Activated naive CD4-positive, alpha-beta T cell treated with anti-CD3 and anti-CD28 coated beads for 36 hours (primary cell): ENCODE data around the gene CHST2. TPM values are rescaled to one million over a fixed set of nuclear protein-coding genes. Genes with fewer than 3 reads are reported as not detected.

ENCODE experiments used
- CTCF ChIA-PET: fragments of 350-600 bp; sonication (Branson Sonifier 250); formaldehyde crosslinking; loops from one replicate; lab custom pipeline; 2021; ENCODE audit warnings: antibody characterized with exemption; lab: Charles Lee
- DNase-seq: peaks from one replicate; pipeline ENCODE4 v3.0.0-alpha.2; 2020
- H3K27ac Mint-ChIP-seq: one replicate; pipeline ENCODE4 v1.8.0; 2021; ENCODE audit warnings: mild to moderate bottlenecking, mixed read lengths
- H3K27me3 Mint-ChIP-seq: one replicate; pipeline ENCODE4 v1.8.0; 2021; ENCODE audit warnings: low read depth, mixed read lengths
- H3K36me3 Mint-ChIP-seq: one replicate; pipeline ENCODE4 v1.8.0; 2021; ENCODE audit warnings: low read depth, mixed read lengths
- H3K4me1 Mint-ChIP-seq: one replicate; pipeline ENCODE4 v1.8.0; 2021; ENCODE audit warnings: low read depth, mixed read lengths
- H3K4me3 Mint-ChIP-seq: one replicate; pipeline ENCODE4 v1.8.0; 2021; ENCODE audit warnings: mild to moderate bottlenecking, moderate library complexity, mixed read lengths
- H3K9me3 Mint-ChIP-seq: one replicate; pipeline ENCODE4 v1.8.0; 2021; ENCODE audit warnings: mixed read lengths
- intact Hi-C: fragments of 100-400 bp; cut with micrococcal nuclease; formaldehyde crosslinking; loops from one replicate; pipeline ENCODE4 v1.15.1; 2023
- total RNA-seq, 2 experiments: library from RNA; stranded (reverse); gene quantifications; one replicate each; pipeline ENCODE4 v1.2.3, GENCODE V29; 2021

Gene CHST2
- total RNA-seq, 2 experiments from 2014 or later = 4.2 to 4.4 TPM

DNA sequence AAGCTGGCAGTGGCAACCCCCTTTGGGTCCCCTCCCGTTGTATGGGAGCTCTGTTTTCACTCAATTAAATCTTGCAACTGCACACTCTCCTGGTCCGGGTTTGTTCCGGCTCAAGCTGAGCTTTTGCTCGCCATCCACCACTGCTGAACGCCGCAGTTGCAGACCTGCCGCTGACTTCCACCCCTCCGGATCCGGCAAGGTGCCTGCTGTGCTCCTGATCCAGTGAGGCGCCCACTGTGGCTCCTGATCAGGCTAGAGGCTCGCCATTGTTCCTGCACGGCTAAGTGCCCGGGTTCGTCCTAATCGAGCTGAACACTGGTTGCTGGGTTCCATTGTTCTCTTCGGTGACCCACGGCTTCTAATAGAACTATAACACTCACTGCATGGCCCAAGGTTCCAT is 22.8 kb downstream of the CHST2 start:
- CTCF ChIA-PET = no interaction called here
- Mint-ChIP-seq H3K4me3 (no peak overlapping the region), H3K27ac (no peak overlapping the region), H3K9me3 (no peaks in the 10 kb centered on the region), H3K27me3 (no peaks in the 10 kb centered on the region), H3K36me3 (no peaks in the 10 kb centered on the region), H3K4me1 (no peaks in the 10 kb centered on the region)
- DNase-seq = no peak
- intact Hi-C loops = no loop called here

GRCh38 chr3:143145906-143146305 is 26.3 kb downstream of the CHST2 start:
- no peak for DNase-seq
- H3K27ac Mint-ChIP-seq = no peak overlapping the region
- H3K36me3 Mint-ChIP-seq = no peaks in the 10 kb centered on the region
- H3K9me3 Mint-ChIP-seq = no peaks in the 10 kb centered on the region
- no peak overlapping the region for H3K4me3 Mint-ChIP-seq
- H3K27me3 Mint-ChIP-seq = no peaks in the 10 kb centered on the region
- no peaks in the 10 kb centered on the region for H3K4me1 Mint-ChIP-seq
- intact Hi-C loops = no loop called here
- CTCF ChIA-PET = no interaction called here

GRCh38 chr3:143146486-143147274 is 27.1 kb downstream of the CHST2 start:
- Mint-ChIP-seq H3K4me1 (peaks cover 1% of the 10 kb centered on the region), H3K4me3 (no peak overlapping the region), H3K36me3 (no peaks in the 10 kb centered on the region), H3K27ac (no peak overlapping the region), H3K9me3 (no peaks in the 10 kb centered on the region), H3K27me3 (no peaks in the 10 kb centered on the region)
- CTCF ChIA-PET = no interaction called here
- DNase-seq = no peak
- intact Hi-C loops = no loop called here

DNA sequence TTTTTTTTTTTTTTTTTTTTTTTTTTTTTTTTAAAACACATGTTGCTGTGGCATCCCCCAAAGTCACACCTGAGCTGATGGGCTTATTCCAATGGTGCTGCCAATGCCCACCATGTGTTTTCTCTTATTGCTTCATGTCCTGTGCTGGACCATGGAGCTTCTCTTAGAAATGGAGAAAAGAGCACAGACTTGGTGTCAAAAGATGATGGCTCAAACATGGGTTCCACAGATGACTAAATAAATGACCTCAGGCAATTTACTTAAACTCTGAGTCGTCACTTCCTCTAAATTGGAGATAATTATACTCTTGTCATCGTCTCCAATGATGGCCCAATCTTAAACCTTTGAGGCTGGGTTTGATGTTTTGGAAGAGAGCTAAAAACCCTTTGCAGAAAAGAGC is 28.1 kb downstream of the CHST2 start:
- H3K4me1 Mint-ChIP-seq = peaks cover 7% of the 10 kb centered on the region
- H3K27ac Mint-ChIP-seq = no peak overlapping the region
- H3K9me3 Mint-ChIP-seq = no peaks in the 10 kb centered on the region
- H3K27me3 Mint-ChIP-seq = no peaks in the 10 kb centered on the region
- no peaks in the 10 kb centered on the region for H3K36me3 Mint-ChIP-seq
- H3K4me3 Mint-ChIP-seq = no peak overlapping the region
- intact Hi-C loops = no loop called here
- CTCF ChIA-PET = no interaction called here
- no peak for DNase-seq

- intact Hi-C loops = no loop called here
- H3K27ac Mint-ChIP-seq = no peak overlapping the region
These were observed 30.5 kb downstream of the CHST2 start for GRCh38 chr3:143150071-143150470.

DNA sequence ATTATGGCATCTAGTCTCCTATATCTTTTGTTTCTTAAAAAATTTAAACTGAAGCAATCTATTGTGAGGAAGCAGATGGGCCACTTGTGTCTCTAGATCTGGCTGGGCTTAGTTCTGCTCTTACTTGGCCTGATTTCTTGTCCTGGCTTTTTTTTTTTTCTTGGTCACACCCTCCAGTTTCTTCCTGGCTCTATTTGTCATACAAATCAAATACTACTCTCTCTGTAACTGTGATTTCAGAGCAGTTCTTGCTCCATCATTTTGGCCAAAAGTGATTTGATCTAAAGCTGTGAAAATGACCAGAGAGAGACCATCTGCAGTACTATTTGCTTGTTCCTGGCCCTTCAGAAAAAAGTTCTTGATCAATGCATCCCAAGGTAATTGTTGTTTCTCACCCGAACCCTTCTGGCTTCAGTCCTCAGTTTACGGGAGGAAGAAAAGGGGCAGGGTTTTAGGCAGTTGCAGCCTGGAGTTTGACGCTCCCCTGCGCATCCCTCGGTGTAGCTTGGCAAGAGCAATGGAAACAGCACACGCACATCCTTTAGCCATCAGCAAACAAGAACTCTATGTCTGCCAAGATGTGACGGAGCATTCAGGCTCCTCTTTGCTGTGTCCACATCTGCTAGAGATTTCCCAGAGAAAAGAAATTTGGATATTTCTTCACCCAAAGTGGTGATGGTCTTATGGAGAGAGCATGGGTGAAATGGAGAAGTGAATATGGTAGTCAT is 31.6 kb downstream of the CHST2 start:
- DNase-seq = no peak
- H3K4me1 Mint-ChIP-seq = peaks cover 9% of the 10 kb centered on the region
- no peak overlapping the region for H3K4me3 Mint-ChIP-seq
- no peak overlapping the region for H3K27ac Mint-ChIP-seq
- H3K9me3 Mint-ChIP-seq = no peaks in the 10 kb centered on the region
- CTCF ChIA-PET = interaction anchor here (1.3 kb wide), 1 partner anchor 12 kb away, joined by 4 read pairs; no protein-coding TSS in a partner anchor
- intact Hi-C loops = no loop called here
- no peaks in the 10 kb centered on the region for H3K27me3 Mint-ChIP-seq
- no peaks in the 10 kb centered on the region for H3K36me3 Mint-ChIP-seq

More at GRCh38 chr3:143150071-143150470, 30.5 kb downstream of the CHST2 start:
- Mint-ChIP-seq H3K27me3 (no peaks in the 10 kb centered on the region), H3K36me3 (no peaks in the 10 kb centered on the region), H3K4me3 (no peak overlapping the region), H3K9me3 (no peaks in the 10 kb centered on the region), H3K4me1 (peaks cover 9% of the 10 kb centered on the region)
- DNase-seq = no peak
- CTCF ChIA-PET = interaction anchor here (0.7 to 1.3 kb wide), 3 partner anchors 13 to 110 kb away, joined by 3 to 4 read pairs (median 4); no protein-coding TSS in a partner anchor

DNA sequence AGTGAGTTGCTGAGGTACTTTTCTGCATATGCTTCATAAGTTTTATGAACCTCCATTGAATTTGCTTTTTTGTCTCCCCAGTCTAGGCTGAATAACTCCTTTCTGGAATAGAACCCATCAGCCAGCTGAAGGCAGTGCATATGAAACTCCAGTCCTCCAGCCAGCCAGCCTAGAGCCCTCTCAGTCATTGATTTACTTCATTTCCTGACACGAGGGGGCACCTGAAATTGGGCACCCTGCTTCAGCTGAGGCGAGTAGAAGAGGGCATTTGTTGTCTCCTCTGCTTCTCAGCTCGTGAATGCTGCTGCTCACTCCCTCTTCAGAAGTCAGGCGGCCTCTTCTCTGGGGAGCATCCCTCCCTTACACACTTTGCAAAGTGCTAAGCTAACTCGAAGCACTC is 32.5 kb downstream of the CHST2 start:
- no peak for DNase-seq
- H3K4me1 Mint-ChIP-seq = peaks cover 9% of the 10 kb centered on the region
- intact Hi-C loops = no loop called here
- CTCF ChIA-PET = no interaction called here
- no peaks in the 10 kb centered on the region for H3K36me3 Mint-ChIP-seq
- no peak overlapping the region for H3K27ac Mint-ChIP-seq
- no peaks in the 10 kb centered on the region for H3K27me3 Mint-ChIP-seq
- H3K9me3 Mint-ChIP-seq = no peaks in the 10 kb centered on the region
- no peak overlapping the region for H3K4me3 Mint-ChIP-seq

DNA sequence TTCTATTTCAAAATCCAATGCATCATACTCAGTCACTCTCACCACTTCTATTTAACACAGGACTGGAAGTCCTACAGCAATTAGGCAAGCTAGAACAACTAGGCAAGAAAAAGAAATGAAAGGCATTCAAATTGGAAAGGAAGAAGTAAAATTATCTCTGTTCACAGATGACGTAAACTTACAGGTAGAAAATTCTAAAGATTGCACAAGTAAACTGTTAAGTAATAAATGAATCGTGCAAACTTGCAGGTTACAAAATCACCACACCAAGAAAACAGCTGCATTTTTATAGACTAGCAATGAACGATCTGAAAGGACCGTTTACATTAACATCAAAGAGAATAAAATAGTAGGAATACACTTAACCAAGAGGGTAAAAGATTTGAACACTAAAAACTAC is 36.2 kb downstream of the CHST2 start:
- Mint-ChIP-seq H3K27ac (no peak overlapping the region), H3K4me3 (no peak overlapping the region), H3K27me3 (no peaks in the 10 kb centered on the region), H3K9me3 (no peaks in the 10 kb centered on the region), H3K4me1 (peaks cover 30% of the 10 kb centered on the region), H3K36me3 (no peaks in the 10 kb centered on the region)
- DNase-seq = no peak
- intact Hi-C loops = no loop called here
- CTCF ChIA-PET = no interaction called here

DNA sequence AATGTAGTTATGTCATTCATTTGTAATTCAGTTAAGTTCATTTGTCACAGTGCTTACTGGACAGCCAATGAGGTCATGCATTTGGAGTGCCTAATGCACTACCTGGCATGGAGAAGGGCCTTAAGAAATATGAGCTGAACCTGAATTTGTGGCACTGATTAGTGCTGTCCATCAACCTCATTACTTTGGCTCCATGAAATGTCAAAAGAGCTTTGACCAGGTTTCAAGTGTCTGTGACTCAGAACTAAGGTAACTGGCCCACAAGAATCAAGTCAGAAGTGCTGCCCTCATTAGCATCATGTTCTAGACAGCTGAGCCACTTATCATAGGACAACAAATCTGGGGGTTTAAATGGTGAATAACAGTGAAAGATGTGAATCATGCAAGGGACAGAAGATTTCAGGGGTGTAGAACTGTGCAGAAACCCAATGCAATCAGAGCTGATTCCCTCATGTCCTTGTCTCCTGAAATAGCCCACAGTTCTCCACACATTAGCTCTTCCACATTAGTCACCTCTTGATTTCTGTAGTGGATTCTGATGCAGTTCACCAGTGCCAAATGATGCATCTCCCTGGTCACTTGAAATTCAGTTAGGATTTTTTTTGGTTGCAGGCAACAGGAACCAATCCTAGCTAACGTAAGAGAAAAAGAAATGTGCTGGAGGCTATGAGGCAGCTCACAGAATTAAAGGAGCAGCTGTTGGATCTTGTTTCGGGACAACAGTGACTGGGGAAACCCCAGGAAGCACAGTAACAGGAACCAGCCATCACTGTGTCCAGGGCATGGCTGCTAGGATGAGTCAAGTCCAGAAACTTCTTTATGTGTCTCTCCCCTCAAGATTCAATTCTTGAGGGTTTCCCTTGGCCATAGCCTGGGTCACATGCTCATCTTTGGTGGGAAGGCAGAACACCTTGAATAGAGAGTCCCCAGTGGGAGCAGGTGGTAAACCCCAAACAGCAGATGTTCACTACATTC is 38.7 kb downstream of the CHST2 start:
- DNase-seq = peak; percentile 36
- CTCF ChIA-PET = interaction anchor here (0.7 kb wide), 1 partner anchor 9 kb away, joined by 4 read pairs; no protein-coding TSS in a partner anchor
- Mint-ChIP-seq H3K9me3 (no peaks in the 10 kb centered on the region), H3K4me3 (no peak overlapping the region), H3K27me3 (no peaks in the 10 kb centered on the region), H3K27ac (no peak overlapping the region), H3K36me3 (no peaks in the 10 kb centered on the region), H3K4me1 (peaks cover 33% of the 10 kb centered on the region)
- intact Hi-C loops = no loop called here

- H3K9me3 Mint-ChIP-seq = no peaks in the 10 kb centered on the region
- CTCF ChIA-PET = no interaction called here
- intact Hi-C loops = no loop called here
- H3K27ac Mint-ChIP-seq = no peak overlapping the region
- no peaks in the 10 kb centered on the region for H3K36me3 Mint-ChIP-seq
- H3K4me1 Mint-ChIP-seq = peaks cover 53% of the 10 kb centered on the region
- no peaks in the 10 kb centered on the region for H3K27me3 Mint-ChIP-seq
- no peak for DNase-seq
- H3K4me3 Mint-ChIP-seq = no peak overlapping the region
These were observed 40.9 kb downstream of the CHST2 start for GRCh38 chr3:143160437-143160836.

DNA sequence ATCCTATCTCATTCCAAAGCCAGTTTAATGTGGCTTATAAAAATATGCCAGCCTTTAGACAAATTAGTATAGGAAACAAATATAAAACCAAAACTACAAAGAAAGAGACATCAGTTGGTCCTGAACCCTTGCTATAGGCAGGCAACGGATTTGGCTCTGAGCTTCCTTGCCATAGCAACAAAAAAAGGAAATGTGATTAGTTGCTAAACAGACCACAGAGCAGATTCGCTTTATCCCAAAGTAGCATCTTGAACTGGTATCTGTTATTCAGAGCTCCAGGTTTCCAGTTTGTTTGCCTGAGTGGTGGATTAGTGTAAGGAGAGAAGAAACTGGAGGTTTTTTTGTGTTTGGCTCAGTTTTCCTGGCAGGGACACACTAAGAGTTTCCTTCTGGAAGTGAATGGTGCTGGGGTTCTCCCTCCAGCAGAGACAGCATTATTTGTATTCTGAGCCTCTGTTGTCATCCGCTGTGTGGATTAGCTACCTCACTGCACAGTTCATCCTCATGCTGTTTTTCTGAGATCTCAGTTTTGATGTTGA is 44.1 kb downstream of the CHST2 start:
- intact Hi-C loops = loop anchor here (1.0 to 2.0 kb wide), 6 partner anchors 8 to 665 kb away; partner anchors contain the start of gene U2SURP
- H3K9me3 Mint-ChIP-seq = no peaks in the 10 kb centered on the region
- peak overlapping the region; percentile 88 for H3K27ac Mint-ChIP-seq
- H3K36me3 Mint-ChIP-seq = no peaks in the 10 kb centered on the region
- H3K27me3 Mint-ChIP-seq = no peaks in the 10 kb centered on the region
- CTCF ChIA-PET = interaction anchor here (0.6 to 2.1 kb wide), 5 partner anchors 10 to 522 kb away, joined by 3 to 5 read pairs (median 3); no protein-coding TSS in a partner anchor
- H3K4me1 Mint-ChIP-seq = peaks cover 65% of the 10 kb centered on the region
- no peak overlapping the region for H3K4me3 Mint-ChIP-seq
- DNase-seq = peak; percentile 28
